ENCODE results near the gene GCNT2.

GRCh38 chr6:10557913-10558312, 36.8 kb downstream of the GCNT2 start:
- TF ChIP-seq CTCF (IDR thresholded peaks at IDR 0.05) (no peak), POLR2A (IDR thresholded peaks at IDR 0.05) (no peak)
